C4-2B (cell line): Measurements from ENCODE around the gene REV3L.

ENCODE experiments used
- H3K27ac ChIP-seq: fragments of 450-650 bp; 2 replicates; pipeline ENCODE4 v1.5.1; 2017
- CTCF ChIP-seq: fragments of 450-650 bp; conservative IDR thresholded peaks from 2 replicates; pipeline ENCODE4 v1.5.1; 2017; ENCODE audit warnings: mild to moderate bottlenecking
- ZFX ChIP-seq: fragments of 450-650 bp; IDR thresholded peaks from 2 replicates; pipeline ENCODE4 v1.6.1; 2017

Gene REV3L

GRCh38 chr6:111503660-111504059 lies 20.6 kb upstream of the REV3L start:
- no peak for TF ChIP-seq CTCF
- TF ChIP-seq ZFX = no peak
- no peak overlapping the region for H3K27ac ChIP-seq

- no peak overlapping the region for H3K27ac ChIP-seq
- TF ChIP-seq CTCF (no peak), ZFX (no peak)
Measured at GRCh38 chr6:111503194-111503593, 20.2 kb upstream of the REV3L start.

GRCh38 chr6:111502154-111502553 lies 19.1 kb upstream of the REV3L start:
- TF ChIP-seq ZFX = no peak
- TF ChIP-seq CTCF = no peak
- H3K27ac ChIP-seq = no peak overlapping the region

- no peak overlapping the region for H3K27ac ChIP-seq
- no peak for TF ChIP-seq CTCF
- no peak for TF ChIP-seq ZFX
Measured at GRCh38 chr6:111499269-111499793, 16.3 kb upstream of the REV3L start.

- TF ChIP-seq ZFX = no peak
- TF ChIP-seq CTCF = no peak
- no peak overlapping the region for H3K27ac ChIP-seq
Measured at GRCh38 chr6:111494951-111495635, 12.1 kb upstream of the REV3L start.

GRCh38 chr6:111492499-111492898 lies 9.5 kb upstream of the REV3L start:
- no peak overlapping the region for H3K27ac ChIP-seq
- TF ChIP-seq ZFX = no peak
- no peak for TF ChIP-seq CTCF

- no peak for TF ChIP-seq ZFX
- no peak for TF ChIP-seq CTCF
- no peak overlapping the region for H3K27ac ChIP-seq
Measured at GRCh38 chr6:111490067-111490466, 7.0 kb upstream of the REV3L start.
